Measurements from ENCODE around the gene DCANP1. TPM values are rescaled to one million over a fixed set of nuclear protein-coding genes. Genes with fewer than 3 reads are reported as not detected.

DCANP1 gene
- total and polyA plus RNA-seq, 9 of the 15 experiments (the other 6 are each of a cell fraction or from before 2014, with no cell fraction given) = not detected

DNA sequence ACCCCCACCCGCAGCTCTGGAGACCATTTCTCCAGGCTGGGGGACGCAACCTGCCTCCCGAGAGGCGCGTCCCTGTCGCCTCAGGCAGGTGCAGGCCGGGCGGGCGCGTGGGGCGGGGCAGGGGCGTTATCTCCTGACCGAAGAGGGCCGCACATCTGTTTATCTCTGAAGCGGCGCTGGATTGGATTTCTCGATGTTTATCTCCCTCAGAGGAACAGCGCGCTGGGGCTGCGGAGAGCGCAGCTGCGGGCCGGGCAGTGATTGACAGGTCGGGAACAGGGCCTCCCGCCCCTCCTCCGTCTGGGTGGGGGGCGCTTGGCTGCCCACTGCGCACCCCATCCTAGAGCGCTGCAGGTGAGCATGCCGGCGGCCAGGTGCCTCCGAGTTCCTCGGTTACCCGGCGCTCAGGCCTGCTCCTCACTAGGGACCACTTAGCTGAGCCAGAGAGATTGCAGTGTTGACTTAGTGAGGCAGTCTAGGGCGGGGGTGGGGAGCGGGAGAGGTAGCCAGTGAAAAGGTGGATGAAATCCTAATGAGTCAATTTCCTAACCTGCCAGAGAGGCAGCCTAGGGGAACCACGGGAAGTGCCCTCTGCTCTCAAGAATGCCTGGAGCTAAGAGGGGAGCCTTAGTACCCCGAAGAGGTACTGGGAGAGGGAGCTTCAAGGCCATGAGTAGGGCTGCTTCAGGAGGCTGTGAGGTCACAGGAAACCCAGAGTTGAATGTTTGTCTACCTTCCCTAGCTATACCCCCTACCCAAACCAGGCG lies 44.6 kb upstream of the DCANP1 start (continued):
- TF ChIP-seq, protein P1, sequence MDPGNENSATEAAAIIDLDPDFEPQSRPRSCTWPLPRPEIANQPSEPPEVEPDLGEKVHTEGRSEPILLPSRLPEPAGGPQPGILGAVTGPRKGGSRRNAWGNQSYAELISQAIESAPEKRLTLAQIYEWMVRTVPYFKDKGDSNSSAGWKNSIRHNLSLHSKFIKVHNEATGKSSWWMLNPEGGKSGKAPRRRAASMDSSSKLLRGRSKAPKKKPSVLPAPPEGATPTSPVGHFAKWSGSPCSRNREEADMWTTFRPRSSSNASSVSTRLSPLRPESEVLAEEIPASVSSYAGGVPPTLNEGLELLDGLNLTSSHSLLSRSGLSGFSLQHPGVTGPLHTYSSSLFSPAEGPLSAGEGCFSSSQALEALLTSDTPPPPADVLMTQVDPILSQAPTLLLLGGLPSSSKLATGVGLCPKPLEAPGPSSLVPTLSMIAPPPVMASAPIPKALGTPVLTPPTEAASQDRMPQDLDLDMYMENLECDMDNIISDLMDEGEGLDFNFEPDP (CRISPR knock-in tag; IDR thresholded peaks at IDR 0.05) = no peak
- TF ChIP-seq, protein P2, sequence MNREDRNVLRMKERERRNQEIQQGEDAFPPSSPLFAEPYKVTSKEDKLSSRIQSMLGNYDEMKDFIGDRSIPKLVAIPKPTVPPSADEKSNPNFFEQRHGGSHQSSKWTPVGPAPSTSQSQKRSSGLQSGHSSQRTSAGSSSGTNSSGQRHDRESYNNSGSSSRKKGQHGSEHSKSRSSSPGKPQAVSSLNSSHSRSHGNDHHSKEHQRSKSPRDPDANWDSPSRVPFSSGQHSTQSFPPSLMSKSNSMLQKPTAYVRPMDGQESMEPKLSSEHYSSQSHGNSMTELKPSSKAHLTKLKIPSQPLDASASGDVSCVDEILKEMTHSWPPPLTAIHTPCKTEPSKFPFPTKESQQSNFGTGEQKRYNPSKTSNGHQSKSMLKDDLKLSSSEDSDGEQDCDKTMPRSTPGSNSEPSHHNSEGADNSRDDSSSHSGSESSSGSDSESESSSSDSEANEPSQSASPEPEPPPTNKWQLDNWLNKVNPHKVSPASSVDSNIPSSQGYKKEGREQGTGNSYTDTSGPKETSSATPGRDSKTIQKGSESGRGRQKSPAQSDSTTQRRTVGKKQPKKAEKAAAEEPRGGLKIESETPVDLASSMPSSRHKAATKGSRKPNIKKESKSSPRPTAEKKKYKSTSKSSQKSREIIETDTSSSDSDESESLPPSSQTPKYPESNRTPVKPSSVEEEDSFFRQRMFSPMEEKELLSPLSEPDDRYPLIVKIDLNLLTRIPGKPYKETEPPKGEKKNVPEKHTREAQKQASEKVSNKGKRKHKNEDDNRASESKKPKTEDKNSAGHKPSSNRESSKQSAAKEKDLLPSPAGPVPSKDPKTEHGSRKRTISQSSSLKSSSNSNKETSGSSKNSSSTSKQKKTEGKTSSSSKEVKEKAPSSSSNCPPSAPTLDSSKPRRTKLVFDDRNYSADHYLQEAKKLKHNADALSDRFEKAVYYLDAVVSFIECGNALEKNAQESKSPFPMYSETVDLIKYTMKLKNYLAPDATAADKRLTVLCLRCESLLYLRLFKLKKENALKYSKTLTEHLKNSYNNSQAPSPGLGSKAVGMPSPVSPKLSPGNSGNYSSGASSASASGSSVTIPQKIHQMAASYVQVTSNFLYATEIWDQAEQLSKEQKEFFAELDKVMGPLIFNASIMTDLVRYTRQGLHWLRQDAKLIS (CRISPR knock-in tag; IDR thresholded peaks at IDR 0.05) = no peak
- TF ChIP-seq, protein P3, sequence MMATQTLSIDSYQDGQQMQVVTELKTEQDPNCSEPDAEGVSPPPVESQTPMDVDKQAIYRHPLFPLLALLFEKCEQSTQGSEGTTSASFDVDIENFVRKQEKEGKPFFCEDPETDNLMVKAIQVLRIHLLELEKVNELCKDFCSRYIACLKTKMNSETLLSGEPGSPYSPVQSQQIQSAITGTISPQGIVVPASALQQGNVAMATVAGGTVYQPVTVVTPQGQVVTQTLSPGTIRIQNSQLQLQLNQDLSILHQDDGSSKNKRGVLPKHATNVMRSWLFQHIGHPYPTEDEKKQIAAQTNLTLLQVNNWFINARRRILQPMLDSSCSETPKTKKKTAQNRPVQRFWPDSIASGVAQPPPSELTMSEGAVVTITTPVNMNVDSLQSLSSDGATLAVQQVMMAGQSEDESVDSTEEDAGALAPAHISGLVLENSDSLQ (IDR thresholded peaks at IDR 0.05) = peak; percentile 87
- TF ChIP-seq WHSC1 (IDR thresholded peaks at IDR 0.05; ENCODE audit: low read length) = no peak
- TF ChIP-seq, protein P4, sequence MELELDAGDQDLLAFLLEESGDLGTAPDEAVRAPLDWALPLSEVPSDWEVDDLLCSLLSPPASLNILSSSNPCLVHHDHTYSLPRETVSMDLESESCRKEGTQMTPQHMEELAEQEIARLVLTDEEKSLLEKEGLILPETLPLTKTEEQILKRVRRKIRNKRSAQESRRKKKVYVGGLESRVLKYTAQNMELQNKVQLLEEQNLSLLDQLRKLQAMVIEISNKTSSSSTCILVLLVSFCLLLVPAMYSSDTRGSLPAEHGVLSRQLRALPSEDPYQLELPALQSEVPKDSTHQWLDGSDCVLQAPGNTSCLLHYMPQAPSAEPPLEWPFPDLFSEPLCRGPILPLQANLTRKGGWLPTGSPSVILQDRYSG (tag; conservative IDR thresholded peaks at IDR 0.05; ENCODE audit: low read depth) = no peak
- no peak for TF ChIP-seq HSF4 (CRISPR knock-in tag; IDR thresholded peaks at IDR 0.05; ENCODE audit: borderline replicate concordance)
- TF ChIP-seq, protein P5, sequence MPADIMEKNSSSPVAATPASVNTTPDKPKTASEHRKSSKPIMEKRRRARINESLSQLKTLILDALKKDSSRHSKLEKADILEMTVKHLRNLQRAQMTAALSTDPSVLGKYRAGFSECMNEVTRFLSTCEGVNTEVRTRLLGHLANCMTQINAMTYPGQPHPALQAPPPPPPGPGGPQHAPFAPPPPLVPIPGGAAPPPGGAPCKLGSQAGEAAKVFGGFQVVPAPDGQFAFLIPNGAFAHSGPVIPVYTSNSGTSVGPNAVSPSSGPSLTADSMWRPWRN (IDR thresholded peaks at IDR 0.05; ENCODE audit: low read depth) = peak; percentile 48; the same call in 1 of the 2 replicates
- TF ChIP-seq KDM1A (IDR thresholded peaks at IDR 0.05) = 0 out of 4 replicates have a peak, but pooled peaks of 1 of the 2 experiments have one; percentile 20
- TF ChIP-seq XRCC4 (IDR thresholded peaks at IDR 0.05; ENCODE audit: extremely low read depth, insufficient read depth, insufficient read length) = no peak
- no peak for TF ChIP-seq NFXL1 (CRISPR knock-in tag; IDR thresholded peaks at IDR 0.05)
- peak; percentile 42 for TF ChIP-seq MEIS2 (IDR thresholded peaks at IDR 0.05; ENCODE audit: partially characterized antibody)
- TF ChIP-seq, protein P6, sequence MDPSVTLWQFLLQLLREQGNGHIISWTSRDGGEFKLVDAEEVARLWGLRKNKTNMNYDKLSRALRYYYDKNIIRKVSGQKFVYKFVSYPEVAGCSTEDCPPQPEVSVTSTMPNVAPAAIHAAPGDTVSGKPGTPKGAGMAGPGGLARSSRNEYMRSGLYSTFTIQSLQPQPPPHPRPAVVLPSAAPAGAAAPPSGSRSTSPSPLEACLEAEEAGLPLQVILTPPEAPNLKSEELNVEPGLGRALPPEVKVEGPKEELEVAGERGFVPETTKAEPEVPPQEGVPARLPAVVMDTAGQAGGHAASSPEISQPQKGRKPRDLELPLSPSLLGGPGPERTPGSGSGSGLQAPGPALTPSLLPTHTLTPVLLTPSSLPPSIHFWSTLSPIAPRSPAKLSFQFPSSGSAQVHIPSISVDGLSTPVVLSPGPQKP (CRISPR knock-in tag; IDR thresholded peaks at IDR 0.05) = no peak
- TF ChIP-seq, protein P7, sequence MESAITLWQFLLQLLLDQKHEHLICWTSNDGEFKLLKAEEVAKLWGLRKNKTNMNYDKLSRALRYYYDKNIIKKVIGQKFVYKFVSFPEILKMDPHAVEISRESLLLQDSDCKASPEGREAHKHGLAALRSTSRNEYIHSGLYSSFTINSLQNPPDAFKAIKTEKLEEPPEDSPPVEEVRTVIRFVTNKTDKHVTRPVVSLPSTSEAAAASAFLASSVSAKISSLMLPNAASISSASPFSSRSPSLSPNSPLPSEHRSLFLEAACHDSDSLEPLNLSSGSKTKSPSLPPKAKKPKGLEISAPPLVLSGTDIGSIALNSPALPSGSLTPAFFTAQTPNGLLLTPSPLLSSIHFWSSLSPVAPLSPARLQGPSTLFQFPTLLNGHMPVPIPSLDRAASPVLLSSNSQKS (CRISPR knock-in tag; IDR thresholded peaks at IDR 0.05) = no peak
- TF ChIP-seq CBFA2T2 (conservative IDR thresholded peaks at IDR 0.05) = peak; percentile 47
- TF ChIP-seq EGR1 (conservative IDR thresholded peaks at IDR 0.05) = peak; percentile 40; the same call in 1 of the 2 replicates
- TF ChIP-seq DNMT1 (IDR thresholded peaks at IDR 0.05) = no peak
